AG09309 (cell line): Measurements from ENCODE around the gene GPR35.

Source experiments
- DNase-seq: peaks from one replicate; pipeline ENCODE4 v3.0.0-alpha.2; 2010; ENCODE audit warnings: low read depth
- H3K4me3 ChIP-seq: 2 replicates; pipeline ENCODE4 v1.5.1; 2011; ENCODE audit warnings: mild to moderate bottlenecking, low read depth, low read length, moderate library complexity; ENCODE audit not compliant: control insufficient read depth
- CTCF ChIP-seq: IDR thresholded peaks from 2 replicates; pipeline ENCODE4 v1.5.1; 2011; ENCODE audit warnings: mild to moderate bottlenecking, low read depth, low read length, inconsistent platforms; ENCODE audit not compliant: insufficient read depth, control insufficient read depth; ENCODE audit errors: missing control alignments

Gene GPR35

GRCh38 chr2:240619506-240620148, 5.7 kb upstream of the GPR35 start:
- no peak for TF ChIP-seq CTCF
- no peak overlapping the region for H3K4me3 ChIP-seq
- DNase-seq = no peak

DNA sequence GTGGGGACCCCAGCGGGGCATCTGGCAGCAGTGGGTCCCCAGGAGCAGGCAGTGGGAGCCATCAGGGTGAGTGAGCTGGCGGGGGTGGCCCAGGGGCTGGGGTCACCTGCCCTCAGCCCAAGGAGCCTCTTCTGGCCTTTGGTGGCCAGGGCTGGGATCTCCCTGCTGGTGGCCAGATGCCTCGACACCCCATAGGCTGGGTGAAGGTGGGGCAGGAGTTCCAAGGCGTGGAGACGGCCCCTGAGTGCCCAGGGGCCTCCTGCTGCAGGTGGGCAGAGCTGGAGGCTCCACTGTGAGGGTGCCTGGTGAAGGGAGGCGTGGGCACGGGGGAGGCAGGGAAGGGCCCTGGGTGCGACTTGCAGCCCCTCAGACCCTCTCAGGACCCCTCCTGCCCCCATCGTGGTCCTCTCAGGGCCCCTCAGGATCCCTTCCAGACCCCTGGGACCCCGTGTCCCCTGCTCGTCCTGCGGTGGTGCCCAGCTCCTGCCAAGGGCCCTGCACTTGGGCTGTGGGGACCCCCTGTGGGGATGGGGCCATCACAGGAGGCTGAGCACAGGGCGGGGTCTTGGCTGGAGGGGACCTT, 5.0 kb upstream of the GPR35 start:
- H3K4me3 ChIP-seq = no peak overlapping the region
- DNase-seq = no peak
- no peak for TF ChIP-seq CTCF

- DNase-seq = no peak
- no peak for TF ChIP-seq CTCF
- no peak overlapping the region for H3K4me3 ChIP-seq
These were observed 4.4 kb upstream of the GPR35 start for GRCh38 chr2:240620859-240621258.

DNA sequence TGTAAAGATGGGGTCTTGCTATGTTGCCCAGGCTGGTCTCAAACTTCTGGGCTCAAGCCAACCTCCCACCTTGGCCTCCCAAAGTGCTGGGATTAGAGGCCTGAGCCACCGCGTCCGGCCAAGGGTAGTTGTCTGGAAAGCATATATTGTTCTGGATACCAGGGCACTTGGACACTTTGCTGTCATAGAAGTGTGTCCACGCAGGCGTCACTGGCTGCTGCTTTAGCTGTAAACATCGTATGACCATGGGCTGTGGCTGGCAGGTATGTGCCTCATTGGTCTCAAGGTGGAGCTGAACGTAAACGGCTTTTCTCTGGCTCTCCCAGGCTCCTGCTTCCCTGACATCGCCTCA, 3.2 kb upstream of the GPR35 start:
- H3K4me3 ChIP-seq = no peak overlapping the region
- TF ChIP-seq CTCF = no peak
- DNase-seq = no peak

GRCh38 chr2:240622531-240623235, 2.6 kb upstream of the GPR35 start:
- no peak overlapping the region for H3K4me3 ChIP-seq
- no peak for DNase-seq
- no peak for TF ChIP-seq CTCF

DNA sequence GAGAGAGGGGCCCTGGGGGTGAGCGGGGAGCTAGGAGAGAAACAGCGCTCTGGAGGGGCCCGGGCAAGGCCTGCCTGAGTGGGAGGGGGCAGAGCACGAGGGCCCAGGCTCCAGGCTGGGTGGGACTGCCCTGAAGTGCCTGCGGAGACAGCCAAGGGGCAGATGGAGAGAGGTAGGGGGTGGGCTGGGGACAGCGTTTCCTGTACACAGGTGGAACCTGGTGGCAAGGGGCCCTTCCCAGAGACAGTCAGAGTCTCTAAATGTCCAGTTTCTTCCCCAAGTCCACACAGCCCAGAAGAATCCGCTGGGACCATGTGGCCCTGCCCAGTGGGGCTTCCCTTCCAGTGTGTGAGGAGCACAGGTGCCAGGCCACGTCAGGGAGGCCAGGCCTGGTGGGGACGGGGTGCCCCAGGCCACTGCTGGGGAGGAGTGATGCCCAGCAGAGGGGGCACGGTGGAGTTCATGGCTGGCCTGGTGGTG, 1.7 kb upstream of the GPR35 start:
- DNase-seq = no peak
- no peak overlapping the region for H3K4me3 ChIP-seq
- TF ChIP-seq CTCF = no peak
